OCI-LY1 (cell line): Measurements from ENCODE around the gene PDE6B.

Experiments used
- H2AFZ ChIP-seq: fragments of 200-600 bp; sonication (generic), shearing (Covaris generic); 2 replicates; pipeline ENCODE4 v1.6.0; 2014; ENCODE audit warnings: antibody characterized with exemption, mild to moderate bottlenecking, low read length
- H3F3A ChIP-seq: fragments of 200-600 bp; sonication (generic), shearing (Covaris generic); 2 replicates; pipeline ENCODE4 v1.6.0; 2014; ENCODE audit warnings: mild to moderate bottlenecking, antibody characterized with exemption, low read length, moderate library complexity; ENCODE audit not compliant: insufficient read depth
- H3K27ac ChIP-seq: fragments of 200-600 bp; sonication (generic); 2 replicates; pipeline ENCODE4 v1.5.1; 2014; ENCODE audit warnings: low read length, mixed run types, mild to moderate bottlenecking, low read depth; ENCODE audit not compliant: poor library complexity, severe bottlenecking
- H3K27me3 ChIP-seq: fragments of 200-600 bp; sonication (generic); 2 replicates; pipeline ENCODE4 v1.6.0; 2014; ENCODE audit warnings: antibody characterized with exemption, mild to moderate bottlenecking, low read length, moderate library complexity; ENCODE audit not compliant: insufficient read depth
- H3K36me3 ChIP-seq: fragments of 200-600 bp; sonication (generic); 2 replicates; pipeline ENCODE4 v1.6.1; 2014; ENCODE audit warnings: mild to moderate bottlenecking, antibody characterized with exemption, low read length, moderate library complexity, mixed read lengths; ENCODE audit not compliant: insufficient read depth
- H3K4me1 ChIP-seq: fragments of 200-600 bp; sonication (generic); 2 replicates; pipeline ENCODE4 v1.5.1; 2014; ENCODE audit warnings: mild to moderate bottlenecking, low read length, moderate library complexity; ENCODE audit not compliant: insufficient read depth, severe bottlenecking
- H3K4me2 ChIP-seq: fragments of 200-600 bp; sonication (generic), shearing (Covaris generic); 2 replicates; pipeline ENCODE4 v1.6.1; 2014; ENCODE audit warnings: low read length
- H3K4me3 ChIP-seq: fragments of 200-600 bp; sonication (generic); 2 replicates; pipeline ENCODE4 v1.5.1; 2014; ENCODE audit warnings: low read length, low read depth, mild to moderate bottlenecking, mixed read lengths; ENCODE audit not compliant: poor library complexity, severe bottlenecking
- H3K79me2 ChIP-seq: fragments of 200-600 bp; shearing (Covaris generic); 2 replicates; pipeline ENCODE4 v1.6.1; 2016; ENCODE audit warnings: mixed run types, low read length, mixed read lengths; ENCODE audit not compliant: insufficient read depth
- H3K9ac ChIP-seq: fragments of 200-600 bp; sonication (generic), shearing (Covaris generic); 2 replicates; pipeline ENCODE4 v1.6.1; 2014; ENCODE audit warnings: mild to moderate bottlenecking, low read length, mixed read lengths
- H3K9me2 ChIP-seq: fragments of 200-600 bp; sonication (generic), shearing (Covaris generic); 2 replicates; pipeline ENCODE4 v1.6.1; 2014; ENCODE audit warnings: low read depth, mild to moderate bottlenecking, low read length, mixed read lengths
- H3K9me3 ChIP-seq: fragments of 200-600 bp; shearing (Covaris generic); 2 replicates; pipeline ENCODE4 v1.6.1; 2014; ENCODE audit warnings: low read length, mixed read lengths
- H4K20me1 ChIP-seq: fragments of 200-600 bp; sonication (generic), shearing (Covaris generic); 2 replicates; pipeline ENCODE4 v1.6.0; 2016; ENCODE audit warnings: mild to moderate bottlenecking, low read length; ENCODE audit not compliant: insufficient read depth
- EZH2 ChIP-seq: fragments of 200-600 bp; sonication (generic), shearing (Covaris generic); IDR thresholded peaks from 2 replicates; pipeline ENCODE4 v1.8.0; 2017; ENCODE audit warnings: borderline replicate concordance, mixed run types, mild to moderate bottlenecking, antibody characterized with exemption, low read length, moderate library complexity, mixed read lengths
- TF ChIP-seq, protein P1 (sequence below): fragments of 200-600 bp; sonication (generic), shearing (Covaris generic); IDR thresholded peaks from 2 replicates; pipeline ENCODE4 v1.5.1; 2017; ENCODE audit warnings: mild to moderate bottlenecking, antibody characterized with exemption, low read length, moderate library complexity, mixed read lengths

The PDE6B gene

GRCh38 chr4:675980-676870, 50.9 kb downstream of the PDE6B start:
- Histone ChIP-seq H3K27me3 (no peaks in the 10 kb centered on the region), H3K9me3 (no peaks in the 10 kb centered on the region), H4K20me1 (no peaks in the 10 kb centered on the region), H3K9me2 (no peaks in the 10 kb centered on the region), H3K9ac (peak overlapping the region; percentile 88; the same call in 1 of the 2 replicates), H3K4me2 (peak overlapping the region; percentile 89), H3K36me3 (peaks cover 19% of the 10 kb centered on the region), H2AFZ (no peak overlapping the region), H3K4me1 (peaks cover 48% of the 10 kb centered on the region), H3K79me2 (no peaks in the 10 kb centered on the region), H3K4me3 (peak overlapping the region; percentile 79), H3K27ac (peak overlapping the region; percentile 97), H3F3A (no peaks in the 10 kb centered on the region; the same call in 1 of the 2 replicates)
- TF ChIP-seq EZH2, result no peak
- TF ChIP-seq, protein P1, sequence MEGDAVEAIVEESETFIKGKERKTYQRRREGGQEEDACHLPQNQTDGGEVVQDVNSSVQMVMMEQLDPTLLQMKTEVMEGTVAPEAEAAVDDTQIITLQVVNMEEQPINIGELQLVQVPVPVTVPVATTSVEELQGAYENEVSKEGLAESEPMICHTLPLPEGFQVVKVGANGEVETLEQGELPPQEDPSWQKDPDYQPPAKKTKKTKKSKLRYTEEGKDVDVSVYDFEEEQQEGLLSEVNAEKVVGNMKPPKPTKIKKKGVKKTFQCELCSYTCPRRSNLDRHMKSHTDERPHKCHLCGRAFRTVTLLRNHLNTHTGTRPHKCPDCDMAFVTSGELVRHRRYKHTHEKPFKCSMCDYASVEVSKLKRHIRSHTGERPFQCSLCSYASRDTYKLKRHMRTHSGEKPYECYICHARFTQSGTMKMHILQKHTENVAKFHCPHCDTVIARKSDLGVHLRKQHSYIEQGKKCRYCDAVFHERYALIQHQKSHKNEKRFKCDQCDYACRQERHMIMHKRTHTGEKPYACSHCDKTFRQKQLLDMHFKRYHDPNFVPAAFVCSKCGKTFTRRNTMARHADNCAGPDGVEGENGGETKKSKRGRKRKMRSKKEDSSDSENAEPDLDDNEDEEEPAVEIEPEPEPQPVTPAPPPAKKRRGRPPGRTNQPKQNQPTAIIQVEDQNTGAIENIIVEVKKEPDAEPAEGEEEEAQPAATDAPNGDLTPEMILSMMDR, result no peak

- Histone ChIP-seq H3K9me2 (no peaks in the 10 kb centered on the region), H3K27ac (peak overlapping the region; percentile 97), H3K27me3 (no peaks in the 10 kb centered on the region), H3K9ac (peak overlapping the region; percentile 55; the same call in 1 of the 2 replicates), H3K4me1 (peaks cover 50% of the 10 kb centered on the region), H2AFZ (no peak overlapping the region), H3F3A (no peaks in the 10 kb centered on the region; the same call in 1 of the 2 replicates), H3K79me2 (no peaks in the 10 kb centered on the region), H3K4me2 (peak overlapping the region; percentile 89), H4K20me1 (no peaks in the 10 kb centered on the region), H3K9me3 (no peaks in the 10 kb centered on the region), H3K36me3 (peaks cover 13% of the 10 kb centered on the region), H3K4me3 (peak overlapping the region; percentile 42)
- TF ChIP-seq, protein P1, result no peak
- TF ChIP-seq EZH2, result no peak
These were observed 51.5 kb downstream of the PDE6B start for GRCh38 chr4:676871-677235.

DNA sequence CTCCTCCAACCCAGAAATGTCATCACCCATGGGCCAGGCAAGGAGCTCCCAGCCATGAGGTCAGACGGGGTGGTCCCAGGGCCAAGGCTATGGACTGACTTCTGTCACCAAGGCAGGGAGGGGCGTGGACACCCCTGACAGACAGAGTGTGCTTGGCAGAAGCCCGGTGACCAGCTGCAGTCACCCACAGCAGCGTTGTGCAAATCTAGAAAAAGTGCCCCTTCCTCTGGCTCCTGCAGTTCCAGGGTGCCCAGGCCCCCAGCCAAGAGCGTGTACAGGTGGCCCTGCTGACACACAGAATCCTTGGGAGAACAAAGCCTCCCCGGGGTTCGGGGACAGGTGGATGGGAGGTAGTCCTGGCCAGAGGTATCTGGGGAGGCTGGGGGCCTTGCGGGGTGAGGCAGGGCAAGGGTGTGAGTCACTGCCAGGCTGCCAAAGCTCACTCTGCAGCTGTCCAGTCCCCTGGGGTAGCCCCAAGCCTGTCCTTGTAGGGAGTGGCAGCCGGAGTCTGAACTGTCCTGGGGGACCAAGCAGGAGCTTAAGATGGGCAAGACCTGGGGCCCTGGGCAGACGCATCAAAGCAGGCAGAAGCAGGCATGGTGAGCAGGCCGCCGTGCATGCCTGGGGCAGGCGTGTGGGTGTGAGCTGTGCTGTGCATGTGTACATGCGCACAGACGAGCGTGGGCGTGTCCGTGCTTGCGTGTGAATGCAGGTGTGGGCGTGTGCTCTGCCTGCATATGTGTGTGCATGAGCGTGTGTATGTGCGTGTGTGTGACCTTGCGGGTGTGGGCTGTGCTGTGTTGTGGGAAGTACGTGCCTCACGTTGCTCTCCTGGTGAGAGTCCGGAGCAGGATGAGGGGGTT, 52.3 kb downstream of the PDE6B start:
- H3K4me1 ChIP-seq, result peaks cover 54% of the 10 kb centered on the region
- peak overlapping the region; percentile 89; the same call in 1 of the 2 replicates for H3K4me2 ChIP-seq
- no peaks in the 10 kb centered on the region for H3K9me2 ChIP-seq
- no peak overlapping the region for H2AFZ ChIP-seq
- H3K79me2 ChIP-seq, result no peaks in the 10 kb centered on the region
- peaks cover 5% of the 10 kb centered on the region for H3K36me3 ChIP-seq
- H3K9me3 ChIP-seq, result no peaks in the 10 kb centered on the region
- H3K4me3 ChIP-seq, result peak overlapping the region; percentile 11
- no peaks in the 10 kb centered on the region; the same call in 1 of the 2 replicates for H3F3A ChIP-seq
- peak overlapping the region; percentile 97 for H3K27ac ChIP-seq
- TF ChIP-seq, protein P1, result no peak
- TF ChIP-seq EZH2, result no peak
- no peaks in the 10 kb centered on the region; the same call in 1 of the 2 replicates for H3K27me3 ChIP-seq
- peak overlapping the region; percentile 55; the same call in 1 of the 2 replicates for H3K9ac ChIP-seq
- no peaks in the 10 kb centered on the region for H4K20me1 ChIP-seq
